Choroid plexus epithelial cell (primary cell): ENCODE data around the gene MUCL3.
"Not testable (repeated sequence)": the region's sequence is repeated elsewhere in the genome, so short reads cannot be mapped to it uniquely, and the experiment has no call there.

Experiments
- DNase-seq: peaks from one replicate; pipeline ENCODE4 v3.0.0-alpha.2; 2010; ENCODE audit warnings: low read depth
- H3K4me3 ChIP-seq: 2 replicates; pipeline ENCODE4 v1.5.1; 2011; ENCODE audit warnings: low read depth, mild to moderate bottlenecking, control low read depth, low read length, moderate library complexity
- CTCF ChIP-seq: conservative IDR thresholded peaks from 2 replicates; pipeline ENCODE4 v1.5.1; 2011; ENCODE audit warnings: low read depth, mild to moderate bottlenecking, control low read depth, inconsistent platforms, low read length, moderate library complexity

Gene MUCL3

DNA sequence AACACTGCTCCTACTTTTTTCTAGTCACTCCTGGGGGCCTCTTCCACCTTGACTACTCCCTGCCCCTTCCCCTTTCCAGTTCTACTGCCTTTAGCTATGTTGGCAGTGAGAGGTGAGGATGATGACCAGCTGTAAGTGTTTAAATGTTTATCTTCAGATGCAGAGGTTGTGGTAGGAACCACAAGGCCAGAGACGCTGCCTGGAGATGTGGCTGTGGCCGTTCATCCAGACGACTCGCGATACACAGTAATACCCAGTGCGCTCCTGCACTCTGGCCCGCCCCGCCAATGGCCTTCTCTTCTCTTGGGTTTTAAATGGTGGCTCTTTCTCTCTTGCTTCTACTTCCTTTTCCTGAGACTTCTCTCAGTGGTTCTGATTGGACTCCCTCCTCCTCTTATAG is 22.1 kb upstream of the MUCL3 start:
- no peak for DNase-seq
- no peak for TF ChIP-seq CTCF
- H3K4me3 ChIP-seq: no peak overlapping the region

DNA sequence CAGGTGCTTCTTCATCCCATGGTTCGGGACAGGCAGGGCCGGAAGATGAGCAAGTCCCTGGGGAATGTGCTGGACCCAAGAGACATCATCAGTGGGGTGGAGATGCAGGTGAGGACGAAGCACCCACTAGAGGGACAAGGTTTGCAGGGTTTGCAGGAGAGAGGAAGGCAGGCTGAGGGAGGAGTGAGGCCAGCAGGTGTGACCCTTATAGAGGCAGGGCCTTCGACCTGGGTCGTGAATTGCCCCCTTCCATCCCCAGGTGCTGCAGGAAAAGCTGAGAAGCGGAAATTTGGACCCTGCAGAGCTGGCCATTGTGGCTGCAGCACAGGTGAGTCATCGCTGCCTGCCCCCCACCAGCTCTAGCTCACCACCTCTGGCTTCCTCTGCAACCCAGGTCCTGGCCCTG is 18.3 kb upstream of the MUCL3 start:
- no peak overlapping the region for H3K4me3 ChIP-seq
- no peak for TF ChIP-seq CTCF
- no peak for DNase-seq

DNA sequence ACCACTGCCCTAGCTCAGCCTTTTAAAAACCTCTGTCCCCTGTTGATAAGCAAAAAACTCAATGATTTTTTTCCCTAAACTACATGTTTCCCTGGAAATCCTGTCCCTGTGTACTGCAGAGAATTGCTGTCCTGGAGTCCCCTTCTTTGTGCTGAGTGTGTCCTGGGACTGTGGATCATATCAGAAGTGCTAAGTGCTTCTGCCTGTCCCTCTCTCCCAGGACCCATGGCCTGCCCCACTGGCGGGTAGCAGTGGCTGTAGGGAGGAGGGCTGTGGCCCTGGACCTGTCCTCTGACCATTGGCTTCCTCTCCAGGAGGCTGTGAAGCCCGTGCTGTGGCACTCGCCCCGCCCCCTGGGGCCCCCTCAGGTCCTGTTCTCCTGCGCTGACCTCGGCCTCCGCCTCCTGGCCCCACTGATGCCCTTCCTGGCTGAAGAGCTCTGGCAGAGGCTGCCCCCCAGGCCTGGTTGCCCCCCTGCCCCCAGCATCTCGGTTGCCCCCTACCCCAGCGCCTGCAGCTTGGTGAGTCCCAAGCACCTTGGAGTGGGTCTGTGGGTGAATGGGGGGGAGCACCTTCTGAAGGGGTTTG is 16.6 kb upstream of the MUCL3 start:
- H3K4me3 ChIP-seq, DNase-seq: not testable (repeated sequence)

DNA sequence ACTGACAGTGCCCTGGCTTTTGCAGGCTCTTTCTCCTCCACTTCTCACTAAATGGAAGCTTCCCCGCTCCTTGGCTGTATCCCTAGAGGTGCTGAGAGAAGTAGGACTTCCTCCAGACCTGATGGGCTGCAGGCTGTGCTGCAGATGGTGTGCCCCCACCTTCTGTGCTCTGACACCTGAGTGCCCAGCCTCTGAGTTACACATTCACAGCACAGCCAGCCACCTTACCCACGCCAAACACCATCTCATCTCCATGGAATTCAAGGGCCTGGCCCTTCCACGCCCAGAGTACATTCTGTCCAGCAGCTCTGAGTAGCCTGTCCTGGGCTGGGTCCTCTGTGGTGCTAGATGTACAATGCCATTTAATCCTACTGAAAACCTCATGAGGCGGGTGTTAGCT is 14.1 kb upstream of the MUCL3 start:
- TF ChIP-seq CTCF: no peak
- peak; percentile 63 for DNase-seq
- H3K4me3 ChIP-seq: no peak overlapping the region

DNA sequence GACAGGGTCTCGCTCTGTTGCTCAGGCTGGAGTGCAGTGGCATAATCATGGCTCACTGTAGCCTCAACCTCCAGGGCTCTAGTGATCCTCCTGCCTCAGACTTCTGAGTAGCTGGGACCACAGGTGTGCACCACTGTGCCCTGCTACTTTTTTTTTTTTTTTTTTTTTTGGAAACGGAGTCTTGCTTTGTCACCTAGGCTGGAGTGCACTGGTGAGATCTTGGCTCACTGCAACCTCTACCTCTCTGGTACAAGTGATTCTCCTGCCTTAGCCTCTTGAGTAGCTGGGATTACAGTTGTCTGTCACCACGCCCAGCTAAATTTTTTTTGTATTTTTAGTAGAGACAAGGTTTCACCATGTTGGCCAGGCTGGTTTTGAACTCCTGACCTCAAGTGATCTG is 13.7 kb upstream of the MUCL3 start:
- H3K4me3 ChIP-seq, DNase-seq: not testable (repeated sequence)

GRCh38 chr6:30928677-30929076 is 12.1 kb upstream of the MUCL3 start:
- H3K4me3 ChIP-seq: no peak overlapping the region
- no peak for TF ChIP-seq CTCF
- DNase-seq: no peak

GRCh38 chr6:30930506-30930905 is 10.3 kb upstream of the MUCL3 start:
- TF ChIP-seq CTCF: no peak
- H3K4me3 ChIP-seq: no peak overlapping the region
- no peak for DNase-seq

GRCh38 chr6:30931272-30931671 is 9.5 kb upstream of the MUCL3 start:
- no peak for DNase-seq
- no peak for TF ChIP-seq CTCF
- H3K4me3 ChIP-seq: no peak overlapping the region
